Testis (tissue), 2 donors: ENCODE measurements around the gene TBC1D10B.

Source experiments
- CTCF ChIP-seq, 3 experiments: fragments of 450-650 bp in 2 of 3; fragments of 200-600 bp in 1 of 3; sonication (generic) in 1 of 3; IDR thresholded peaks; one replicate each; pipeline ENCODE4 v1.5.1; 2016 to 2019; ENCODE audit warnings: antibody characterized with exemption in 3 of 3, mild to moderate bottlenecking in 2 of 3, moderate library complexity in 1 of 3
- POLR2A ChIP-seq: fragments of 450-650 bp; IDR thresholded peaks from one replicate; pipeline ENCODE4 v1.6.1; 2017; ENCODE audit warnings: antibody characterized with exemption, mild to moderate bottlenecking, moderate library complexity

GRCh38 chr16:30369091-30369937, 980 bp downstream of the TBC1D10B start:
- TF ChIP-seq CTCF (IDR thresholded peaks at IDR 0.05) (no peak), POLR2A (no peak)
